GM12892 (cell line): Measurements from ENCODE around the gene MT1M. TPM values are rescaled to one million over a fixed set of nuclear protein-coding genes. Genes with fewer than 3 reads are reported as not detected.
"Not testable (repeated sequence)": the region's sequence is repeated elsewhere in the genome, so short reads cannot be mapped to it uniquely, and the experiment has no call there.

ENCODE experiments used
- DNase-seq: peaks from one replicate; pipeline ENCODE4 v3.0.0; 2011; ENCODE audit not compliant: insufficient read length
- FAIRE-seq: peaks from 2 replicates; lab custom pipeline; 2011; peaks lifted over from hg19 to GRCh38; lab: Jason Lieb, UNC
- POLR2A ChIP-seq: IDR thresholded peaks from 2 replicates; pipeline ENCODE4 v1.6.1; 2011; ENCODE audit warnings: low read depth, low read length, control low read depth
- POLR2AphosphoS5 ChIP-seq: IDR thresholded peaks from 2 replicates; pipeline ENCODE4 v1.6.1; 2011; ENCODE audit warnings: low read depth, low read length, control low read depth
- TAF1 ChIP-seq: IDR thresholded peaks from 2 replicates; pipeline ENCODE4 v1.6.1; 2011; ENCODE audit warnings: low read depth, mild to moderate bottlenecking, control low read depth, low read length, borderline replicate concordance
- polyA plus RNA-seq: library from polyadenylated mRNA; unstranded; fragments of >200 nt; gene quantifications from one replicate; pipeline ENCODE4 v1.2.1, GENCODE V29; 2012; ENCODE audit warnings: missing spikeins, inconsistent platforms; ENCODE audit not compliant: missing spikeins

MT1M gene
- polyA plus RNA-seq, result not detected

DNA sequence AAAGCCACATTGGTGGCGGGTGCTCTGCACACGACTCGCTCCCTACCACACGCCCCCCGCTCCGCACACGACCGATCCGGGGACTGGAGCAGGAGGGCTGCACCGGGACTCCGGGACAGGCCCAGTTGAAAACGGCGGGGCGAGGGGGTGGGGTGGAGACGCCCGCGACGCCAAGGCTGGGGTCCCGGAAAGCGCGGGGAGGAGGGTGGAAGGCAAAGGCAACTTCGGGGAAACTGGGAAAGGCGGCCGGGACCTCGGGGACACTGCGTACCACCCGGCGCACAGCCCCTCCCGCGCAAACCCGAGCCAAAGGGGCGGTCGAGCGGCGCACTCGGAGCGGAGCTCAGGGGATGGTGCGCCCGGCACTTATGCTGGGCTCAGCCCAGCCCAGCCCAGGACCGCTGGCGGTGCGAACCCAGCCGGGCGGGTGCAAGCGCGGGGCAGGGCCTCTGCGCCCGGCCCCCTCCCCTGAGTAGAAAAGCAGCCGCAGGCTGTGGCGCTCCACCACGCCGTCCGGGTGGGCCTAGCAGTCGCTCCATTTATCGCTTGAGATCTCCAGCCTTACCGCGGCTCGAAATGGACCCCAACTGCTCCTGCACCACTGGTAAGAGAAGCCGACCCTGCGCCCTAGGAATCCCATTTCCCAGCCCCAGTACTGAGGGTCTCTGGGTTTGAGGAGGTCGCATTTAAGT, at the start of gene MT1M:
TSS of gene MT1M (plus strand) at position 504 of the 692 bp plus-strand sequence. CDS start at position 577, 73 bp downstream.
- FAIRE-seq (no peak), DNase-seq (no peak)
- no peak for TF ChIP-seq POLR2AphosphoS5
- TF ChIP-seq TAF1, result no peak
- TF ChIP-seq POLR2A, result no peak

- FAIRE-seq, DNase-seq: not testable (repeated sequence)
Measured at GRCh38 chr16:56582911-56583310, 49.5 kb upstream of the MT1M start.

DNA sequence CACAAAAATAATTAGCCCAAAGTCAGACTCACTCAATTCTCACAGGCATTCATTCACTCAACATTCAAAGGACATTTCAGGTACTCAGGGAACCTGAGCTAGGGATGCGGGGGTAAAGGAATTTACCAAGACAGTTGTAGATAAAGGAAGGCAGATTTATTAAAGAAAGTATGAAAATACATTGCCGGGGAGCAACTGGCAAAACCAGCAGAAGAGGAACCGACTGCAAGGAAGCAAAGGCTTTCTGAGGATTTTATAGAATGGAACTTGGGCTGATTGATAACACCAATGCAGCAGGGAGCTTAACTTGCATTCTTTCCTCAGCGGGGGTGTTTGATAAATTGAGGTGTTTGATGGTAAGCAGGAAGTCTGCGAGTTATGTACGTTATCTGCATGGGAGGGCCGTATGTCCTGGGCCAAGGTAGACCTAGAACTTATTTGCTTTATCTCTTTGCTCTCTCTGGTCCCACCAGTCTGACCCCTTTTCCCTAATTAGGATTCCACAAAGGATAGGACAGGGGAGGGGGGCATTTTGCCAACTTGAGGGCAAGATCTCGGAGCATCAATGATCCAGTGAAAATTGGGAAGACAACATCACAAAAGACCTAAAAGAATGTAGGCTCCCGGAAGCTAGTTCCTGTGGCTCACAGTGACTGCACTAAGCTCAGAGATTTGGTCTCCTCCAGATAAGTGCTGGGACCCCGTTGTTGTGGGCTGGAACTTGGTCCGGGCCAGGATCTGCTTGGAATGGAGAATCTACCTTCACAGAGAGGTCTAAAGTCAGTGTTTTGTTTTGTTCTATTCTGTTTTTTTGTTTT, 48.9 kb upstream of the MT1M start:
- DNase-seq, result no peak
- no peak for FAIRE-seq
- TF ChIP-seq TAF1, result no peak
- no peak for TF ChIP-seq POLR2A
- TF ChIP-seq POLR2AphosphoS5, result no peak

DNA sequence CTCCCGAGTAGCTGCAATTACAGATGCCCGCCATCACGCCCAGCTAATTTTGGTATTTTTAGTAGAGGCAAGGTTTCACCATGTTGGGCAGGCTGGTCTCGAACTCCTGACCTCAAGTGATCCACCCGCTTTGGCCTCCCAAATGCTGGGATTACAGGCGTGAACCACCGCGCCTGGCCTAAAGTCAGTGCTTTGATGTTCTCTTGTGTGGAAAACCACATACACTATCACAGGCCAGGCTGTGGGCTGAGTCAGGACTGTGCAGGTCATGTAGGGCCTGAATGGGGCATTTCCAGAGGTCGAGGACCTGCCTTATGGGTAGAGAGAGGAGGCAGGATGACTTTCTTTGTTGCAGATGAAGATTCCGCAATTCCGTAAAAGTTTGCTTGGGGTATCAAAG, 48.2 kb upstream of the MT1M start:
- FAIRE-seq (no peak), DNase-seq (no peak)
- TF ChIP-seq POLR2AphosphoS5 (no peak), TAF1 (no peak)

GRCh38 chr16:56588781-56589140, 43.7 kb upstream of the MT1M start:
- TF ChIP-seq POLR2A (no peak), POLR2AphosphoS5 (no peak), TAF1 (no peak)
- no peak for DNase-seq
- no peak for FAIRE-seq

- FAIRE-seq, result no peak
- DNase-seq, result no peak
- no peak for TF ChIP-seq POLR2AphosphoS5
- no peak for TF ChIP-seq TAF1
- no peak for TF ChIP-seq POLR2A
Measured at GRCh38 chr16:56589141-56590039, 43.1 kb upstream of the MT1M start, which contains the start of gene MT3. Gene MT3 (plus strand): TSS chr16:56589528. CDS start chr16:56589591, 63 bp downstream.

- FAIRE-seq, result no peak
- TF ChIP-seq POLR2AphosphoS5, result no peak
- TF ChIP-seq TAF1, result no peak
- TF ChIP-seq POLR2A, result no peak
Measured at GRCh38 chr16:56591377-56592060, 40.9 kb upstream of the MT1M start.

GRCh38 chr16:56593573-56594291, 38.7 kb upstream of the MT1M start:
- peak; percentile 24 for FAIRE-seq
- TF ChIP-seq POLR2AphosphoS5, result no peak
- no peak for TF ChIP-seq TAF1
- TF ChIP-seq POLR2A, result no peak

More at GRCh38 chr16:56591377-56592060, 40.9 kb upstream of the MT1M start:
- DNase-seq, result no peak

GRCh38 chr16:56594292-56594619, 38.2 kb upstream of the MT1M start:
- no peak for DNase-seq
- no peak for FAIRE-seq
- TF ChIP-seq POLR2A (no peak), TAF1 (no peak), POLR2AphosphoS5 (no peak)

More at GRCh38 chr16:56593573-56594291, 38.7 kb upstream of the MT1M start:
- DNase-seq, result no peak

- TF ChIP-seq TAF1 (no peak), POLR2AphosphoS5 (no peak), POLR2A (no peak)
- no peak for FAIRE-seq
- no peak for DNase-seq
Measured at GRCh38 chr16:56600398-56600999, 32.0 kb upstream of the MT1M start.
